Fibroblast of skin of back (primary cell): ENCODE results near the gene MAN2B2.
"Not testable (repeated sequence)": the region's sequence is repeated elsewhere in the genome, so short reads cannot be mapped to it uniquely, and the experiment has no call there.

Experiments
- DNase-seq: peaks from one replicate; pipeline ENCODE4 v3.0.0-alpha.2; 2013

The MAN2B2 gene

DNA sequence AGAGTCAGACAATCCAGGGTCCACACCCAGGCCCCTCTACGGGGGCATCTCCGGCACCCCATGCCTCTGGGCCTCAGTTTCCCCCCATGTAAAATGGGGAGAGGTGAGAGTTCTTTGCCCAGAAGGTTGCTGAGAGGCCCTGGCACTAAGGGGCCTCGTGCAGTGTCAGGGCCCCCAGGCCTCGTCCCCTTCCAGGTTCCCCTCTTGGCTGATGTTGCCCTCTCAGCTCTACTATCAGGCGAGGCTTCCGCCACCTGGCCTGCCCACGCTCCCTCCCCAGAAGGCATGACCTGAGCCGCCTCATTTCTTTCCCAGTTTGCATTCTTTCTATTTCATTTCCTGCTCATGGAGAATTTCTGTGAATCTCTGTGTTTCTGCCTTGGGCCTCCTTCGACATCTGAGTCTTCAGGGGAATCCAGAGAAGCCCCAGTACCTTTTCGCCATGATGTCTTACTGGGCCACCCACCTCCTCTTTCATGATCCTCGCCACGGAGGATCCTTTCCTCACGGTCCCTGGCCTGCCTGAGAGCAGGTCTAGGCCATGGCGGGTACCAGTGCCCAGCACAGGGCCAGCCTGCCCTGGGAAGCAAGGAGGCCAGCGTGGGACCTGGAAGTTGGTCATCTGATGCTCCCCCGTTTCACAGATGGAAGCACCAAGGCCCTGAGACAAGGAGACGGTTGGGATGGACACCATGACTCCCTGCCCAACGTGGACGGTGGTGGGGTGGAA is 43.6 kb downstream of the MAN2B2 start:
- DNase-seq = no peak

GRCh38 chr4:6619116-6619465 is 44.1 kb downstream of the MAN2B2 start:
- no peak for DNase-seq

DNA sequence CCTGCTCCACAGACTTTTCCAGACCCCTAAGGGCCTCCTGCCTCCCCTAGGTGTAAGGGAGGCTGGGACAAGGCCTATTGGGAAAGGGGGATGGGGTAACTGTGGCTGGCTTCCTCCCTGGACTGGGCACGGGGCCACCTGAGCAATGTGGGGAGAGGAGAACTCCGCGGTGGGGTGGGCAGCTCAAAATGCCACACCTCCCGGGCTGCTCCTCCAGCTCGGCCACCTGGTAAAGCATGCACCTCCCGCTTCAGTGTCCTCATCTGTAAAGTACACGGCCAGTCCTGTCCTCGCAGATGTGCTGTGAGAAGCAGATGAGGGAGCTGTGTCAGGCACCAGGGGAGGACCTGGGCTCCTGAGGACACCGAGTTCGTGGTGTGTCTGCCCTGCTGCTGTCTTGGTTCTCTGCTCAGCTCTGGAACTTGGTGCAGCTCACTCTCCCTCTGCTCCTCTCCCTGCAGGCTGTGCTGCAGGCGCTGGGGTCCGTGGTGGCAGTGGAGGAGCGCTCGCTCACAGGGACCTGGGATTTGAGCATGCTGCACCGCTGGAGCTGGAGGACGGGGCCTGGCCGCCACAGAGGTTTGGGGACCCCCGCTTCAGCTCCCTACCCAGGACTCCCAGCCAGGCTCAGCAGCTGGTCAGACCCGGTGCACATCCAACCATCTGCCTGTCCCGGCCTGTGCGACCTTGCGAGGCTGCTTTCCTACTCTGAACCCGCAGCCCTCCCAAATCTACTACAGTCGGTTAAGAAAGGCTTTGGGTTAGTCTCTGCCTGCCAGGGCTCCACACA is 44.7 kb downstream of the MAN2B2 start:
- no peak for DNase-seq

GRCh38 chr4:6620296-6620695 is 45.3 kb downstream of the MAN2B2 start:
- DNase-seq = no peak

DNA sequence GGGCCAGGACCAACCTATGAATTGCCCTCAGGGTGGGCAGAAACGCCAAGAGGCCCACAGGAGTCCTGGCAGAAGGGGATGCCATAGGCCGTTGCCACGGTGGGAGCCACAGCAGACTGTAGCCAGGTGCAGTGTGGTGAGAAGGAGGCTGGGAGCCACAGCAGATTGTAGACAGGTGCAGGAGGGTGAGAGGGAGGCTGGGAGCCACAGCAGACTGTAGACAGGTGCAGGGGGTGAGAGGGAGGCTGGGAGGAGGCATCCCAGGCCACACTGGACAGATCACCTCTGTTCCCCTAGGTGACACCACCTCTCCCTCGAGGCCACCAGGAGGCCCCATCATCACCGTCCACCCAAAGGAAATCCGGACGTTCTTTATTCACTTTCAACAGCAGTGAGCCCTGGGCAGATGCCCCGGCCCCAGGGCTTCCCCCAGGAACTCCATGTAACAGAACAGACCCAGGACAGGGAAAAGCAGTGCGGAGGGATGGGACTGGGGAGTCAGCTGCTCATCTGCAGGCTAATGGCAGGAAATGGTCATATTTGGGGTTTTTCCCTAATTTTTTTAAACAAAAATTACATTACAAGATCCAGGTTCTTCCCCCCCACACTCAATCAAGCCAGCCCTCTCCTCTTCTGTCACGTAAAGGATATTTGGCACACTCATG is 46.0 kb downstream of the MAN2B2 start:
- no peak for DNase-seq

- DNase-seq = no peak
Measured at GRCh38 chr4:6621556-6621927, 46.6 kb downstream of the MAN2B2 start.

DNA sequence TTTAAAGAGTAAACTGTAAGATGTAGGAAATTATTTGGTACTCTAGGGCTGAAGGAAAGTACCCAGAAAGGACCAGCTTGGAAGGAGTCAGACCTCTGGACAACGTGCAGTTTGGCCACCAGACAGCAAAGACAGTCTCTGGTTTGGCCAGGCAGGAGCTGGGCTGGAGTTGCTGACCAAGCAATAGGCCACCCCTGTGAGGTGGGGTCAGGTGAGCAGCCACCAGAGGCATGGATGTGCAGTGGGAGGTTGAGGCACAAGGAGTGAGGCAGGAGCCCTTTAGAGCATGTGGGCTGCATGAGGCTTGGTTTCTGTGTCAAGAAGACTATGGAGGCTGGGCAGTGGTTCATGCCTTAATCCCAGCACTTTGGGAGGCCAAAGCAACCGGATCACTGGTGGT is 47.8 kb downstream of the MAN2B2 start:
- no peak for DNase-seq

DNA sequence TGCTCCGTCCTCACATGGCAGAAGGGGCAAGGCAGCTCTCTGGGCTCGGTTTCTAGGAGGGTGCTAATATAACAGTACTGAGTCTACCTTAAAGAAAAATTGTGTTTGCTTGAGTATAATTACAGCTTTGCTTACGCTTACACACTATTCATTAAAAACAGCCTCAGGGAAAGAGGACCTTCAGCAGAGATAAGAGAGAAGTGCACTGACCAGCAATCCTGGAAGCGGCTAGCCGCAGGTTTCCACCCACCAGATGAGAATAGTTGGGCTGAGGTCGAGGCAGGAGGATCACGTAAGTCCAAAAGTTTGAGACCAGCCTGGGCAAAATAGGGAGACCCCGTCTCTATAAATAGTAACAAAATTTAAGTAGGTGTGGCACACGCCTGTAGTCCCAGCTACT is 50.3 kb downstream of the MAN2B2 start:
- DNase-seq = no peak

DNA sequence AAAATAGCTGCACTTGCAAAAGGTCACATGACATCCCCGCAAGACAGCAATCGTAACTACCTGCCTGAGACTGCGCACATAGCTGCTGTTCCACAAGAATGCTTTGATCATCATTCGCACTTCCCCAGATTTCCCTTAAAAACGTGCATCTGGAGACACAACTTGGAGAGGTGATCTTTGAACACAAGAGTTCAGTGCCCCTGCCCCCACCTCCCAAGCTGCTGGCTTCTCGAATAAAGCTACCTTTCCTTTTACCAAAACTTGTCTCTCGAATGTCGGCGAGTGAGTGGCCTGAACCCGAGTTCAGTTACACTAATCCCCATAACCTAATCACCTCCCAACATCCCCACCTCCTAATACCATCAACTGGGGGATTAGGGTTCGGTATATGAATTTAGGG is 51.1 kb downstream of the MAN2B2 start:
- no peak for DNase-seq

DNA sequence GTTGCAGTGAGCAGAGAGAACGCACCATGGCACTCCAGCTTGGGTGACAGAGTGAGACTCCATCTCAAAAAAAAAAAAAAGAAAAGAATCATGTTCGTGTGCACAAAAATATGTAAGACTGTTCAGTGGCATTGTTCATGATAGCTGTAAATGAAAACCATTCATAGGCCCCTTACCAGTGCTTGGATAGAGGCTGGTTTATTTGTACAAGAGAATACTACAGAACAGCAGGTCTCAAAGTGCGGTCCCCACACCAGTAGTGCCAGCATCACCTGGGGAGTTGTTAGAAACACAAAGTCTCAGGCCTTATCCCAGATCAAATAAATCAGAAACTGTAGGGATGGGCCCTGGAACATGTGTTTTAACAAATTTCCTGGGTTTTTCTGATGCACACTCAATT is 52.8 kb downstream of the MAN2B2 start:
- DNase-seq = no peak

GRCh38 chr4:6628484-6628883 is 53.5 kb downstream of the MAN2B2 start:
- DNase-seq = not testable (repeated sequence)

GRCh38 chr4:6632125-6632524 is 57.1 kb downstream of the MAN2B2 start:
- DNase-seq = no peak

DNA sequence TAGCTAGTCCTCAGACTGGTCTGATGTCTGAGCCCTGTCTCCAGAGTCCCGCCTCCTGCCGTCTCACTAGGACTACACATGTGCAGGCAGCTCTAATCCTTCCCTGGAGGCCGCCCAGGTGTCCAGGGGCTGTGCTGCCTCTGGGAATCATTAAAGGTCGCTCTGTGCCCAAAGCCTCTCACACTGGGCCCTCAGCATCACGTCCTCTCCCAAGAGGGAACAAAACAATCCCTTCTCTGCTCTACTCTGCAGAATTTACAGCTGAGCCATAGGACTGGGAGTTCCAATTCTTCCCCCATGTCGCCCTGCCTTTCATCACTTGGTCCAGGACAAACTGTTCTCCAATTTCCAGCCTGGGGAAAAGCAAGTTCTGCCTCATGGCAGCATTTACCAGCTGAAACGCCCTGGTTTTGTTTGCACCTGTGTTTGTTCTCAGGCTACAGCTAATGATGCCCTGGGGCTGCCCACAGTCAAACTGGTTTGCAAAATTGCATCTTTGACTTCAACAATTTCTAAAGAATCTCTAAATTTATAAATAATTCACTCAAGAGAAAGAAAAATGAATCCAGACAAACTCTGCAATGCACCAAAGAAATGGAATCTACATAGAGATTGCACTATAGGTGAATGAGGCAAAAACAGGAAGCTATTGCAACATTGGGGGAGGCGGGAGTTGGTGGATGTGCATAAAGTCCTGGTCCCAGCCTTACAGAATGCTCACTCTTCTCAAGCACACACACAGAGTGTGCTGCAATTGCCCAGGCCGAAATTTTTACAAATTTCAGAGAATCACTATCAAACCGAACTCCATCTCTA is 58.3 kb downstream of the MAN2B2 start:
- no peak for DNase-seq

DNA sequence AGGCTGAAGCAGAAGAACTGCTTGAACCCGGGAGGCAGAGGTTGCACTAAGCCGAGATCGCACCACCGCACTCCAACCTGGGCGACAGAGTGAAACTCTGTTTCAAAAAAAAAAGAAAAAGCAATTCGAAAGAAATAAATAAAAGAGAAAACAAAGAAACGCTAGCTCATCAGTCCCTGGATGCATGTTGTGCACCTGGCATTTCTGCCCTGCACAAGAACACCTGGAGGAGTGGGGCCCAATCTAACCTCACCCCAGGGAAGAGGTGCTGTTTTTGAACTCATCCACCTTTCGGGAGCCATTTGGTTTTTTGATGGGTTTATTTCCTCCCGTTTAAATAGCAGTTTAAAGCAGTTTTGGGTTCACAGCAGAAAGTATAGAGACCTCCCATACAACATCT is 59.8 kb downstream of the MAN2B2 start:
- DNase-seq = no peak

DNA sequence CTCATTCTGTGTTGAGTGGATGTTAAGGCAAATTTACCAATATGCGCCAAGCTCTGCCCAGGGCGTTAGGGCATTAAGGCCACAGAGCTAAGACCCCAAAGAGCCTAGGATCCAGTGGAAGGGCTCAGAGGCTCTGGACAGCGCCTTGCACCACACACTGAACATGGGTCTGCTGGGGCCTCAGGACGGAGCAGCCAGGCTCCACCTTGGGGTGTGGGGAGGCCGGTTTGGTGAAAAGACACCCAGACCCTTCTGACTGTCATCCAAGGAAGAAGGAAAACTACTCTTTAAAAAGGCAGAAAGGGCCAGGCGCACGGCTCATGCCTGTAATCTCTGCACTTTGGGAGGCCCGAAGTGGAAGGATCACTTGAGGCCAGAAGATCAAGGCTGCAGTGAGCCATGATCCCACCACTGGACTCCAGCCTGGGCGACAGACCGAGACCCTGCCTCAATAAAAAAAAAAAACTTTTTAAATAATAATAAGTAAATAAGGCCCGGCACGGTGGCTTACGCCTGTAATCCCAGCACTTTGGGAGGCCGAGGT is 64.2 kb downstream of the MAN2B2 start:
- DNase-seq = no peak

- DNase-seq = peak; percentile 94
Measured at GRCh38 chr4:6640292-6641163, 65.5 kb downstream of the MAN2B2 start, which contains the start of gene MRFAP1. Gene MRFAP1, plus strand, starts transcription at chr4:6640685. Its CDS starts 178 bp downstream, at chr4:6640863.

- DNase-seq = peak; percentile 52
Measured at GRCh38 chr4:6641164-6641970, 66.4 kb downstream of the MAN2B2 start.

DNA sequence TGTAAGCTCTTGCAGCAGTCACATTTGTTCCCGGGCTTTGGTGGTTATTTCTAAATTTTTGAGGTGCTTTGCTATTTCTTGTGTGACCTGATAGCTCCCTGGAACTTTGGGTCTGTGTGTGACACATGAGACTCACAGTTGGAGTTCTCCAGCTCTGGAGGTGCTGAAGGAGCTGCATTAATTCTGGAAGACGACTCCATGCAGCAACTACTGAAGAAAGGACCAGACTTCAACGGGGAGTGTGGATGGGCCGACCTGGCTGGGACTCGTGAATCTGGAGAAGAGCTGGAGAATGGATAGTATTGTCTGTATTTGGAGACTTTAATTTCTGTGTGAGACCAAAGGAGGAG is 67.0 kb downstream of the MAN2B2 start:
- peak; percentile 27 for DNase-seq

DNA sequence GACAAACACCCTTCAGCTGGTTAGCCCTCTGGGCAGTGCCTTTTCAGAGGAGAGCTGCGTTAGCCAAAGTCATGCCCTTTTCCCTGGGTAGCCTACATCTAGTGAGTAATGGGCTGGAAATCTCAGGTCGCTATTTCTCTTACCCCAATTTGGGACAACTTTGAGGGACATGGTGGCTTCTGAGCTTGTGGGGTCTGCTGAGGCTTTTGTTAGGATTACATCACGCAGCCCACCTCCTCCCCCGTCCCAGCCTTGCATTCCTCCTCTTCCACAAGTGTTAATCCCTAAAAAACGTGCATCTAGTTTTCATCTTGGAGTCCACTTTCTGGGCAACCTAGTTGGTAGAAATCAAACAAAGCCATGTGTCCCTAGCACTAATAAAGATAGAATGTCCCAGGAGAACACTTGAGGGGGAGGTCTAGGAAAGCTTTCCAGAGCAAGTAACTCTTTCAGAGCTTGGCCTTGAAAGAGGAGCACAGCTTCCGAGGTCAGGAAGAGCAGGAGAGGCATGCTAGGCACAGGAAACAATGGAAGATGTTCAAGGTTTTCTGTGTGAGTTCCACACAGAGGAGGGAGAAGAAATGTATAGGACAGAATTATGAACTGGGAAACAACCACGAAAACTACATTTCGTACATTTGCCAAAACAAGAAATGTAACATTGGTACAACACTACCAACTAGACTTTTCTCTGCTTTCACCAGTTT is 68.3 kb downstream of the MAN2B2 start:
- no peak for DNase-seq
